Esophagus muscularis mucosa (tissue), 4 donors: ENCODE results near the gene MACC1. TPM values are rescaled to one million over a fixed set of nuclear protein-coding genes. Genes with fewer than 3 reads are reported as not detected.
"Not testable (repeated sequence)": the region's sequence is repeated elsewhere in the genome, so short reads cannot be mapped to it uniquely, and the experiment has no call there.

Source experiments
- DNase-seq: peaks from one replicate; pipeline ENCODE4 v3.0.0-alpha.2; 2017; ENCODE audit errors: extremely low spot score
- H3K27ac ChIP-seq, 4 donors: fragments of 200-600 bp; sonication (generic); replicated peaks in 1 of 4; 1 replicate in 3 of 4; 2 replicates in 1 of 4; pipeline ENCODE4 v1.5.1; 2016 to 2019; ENCODE audit warnings: mild to moderate bottlenecking in 1 of 4
- H3K27me3 ChIP-seq, 4 donors: fragments of 200-600 bp; sonication (generic); one replicate each; pipeline versions ENCODE4 v1.5.1 to v1.6.0; 2016 to 2019
- H3K36me3 ChIP-seq, 4 donors: fragments of 200-600 bp; sonication (generic); one replicate each; pipeline ENCODE4 v1.5.1; 2016 to 2019
- H3K4me1 ChIP-seq, 4 donors: fragments of 200-600 bp; sonication (generic); one replicate each; pipeline ENCODE4 v1.5.1; 2016 to 2019
- H3K4me3 ChIP-seq, 4 donors: fragments of 200-600 bp; sonication (generic); 1 replicate in 2 of 4; 2 replicates in 2 of 4; pipeline ENCODE4 v1.5.1; 2016 to 2019; ENCODE audit warnings: mild to moderate bottlenecking in 4 of 4, moderate library complexity in 1 of 4
- H3K9me3 ChIP-seq, 4 donors: fragments of 200-600 bp; sonication (generic); 1 replicate in 3 of 4; 2 replicates in 1 of 4; pipeline ENCODE4 v1.5.1; 2016 to 2019
- EP300 ChIP-seq: sonication (generic); formaldehyde crosslinking; IDR thresholded peaks from one replicate; pipeline ENCODE4 v1.6.1; 2017; ENCODE audit warnings: antibody characterized with exemption
- POLR2A ChIP-seq: fragments of 450-650 bp; IDR thresholded peaks from one replicate; pipeline ENCODE4 v1.6.1; 2017; ENCODE audit warnings: antibody characterized with exemption, moderate library complexity, mild to moderate bottlenecking, low read depth
- POLR2AphosphoS5 ChIP-seq, 2 donors: sonication (generic); formaldehyde crosslinking; IDR thresholded peaks; one replicate each; pipeline ENCODE4 v1.6.1; 2017; ENCODE audit warnings: antibody characterized with exemption in 2 of 2
- WGBS: methylation state at CpG from one replicate; pipeline ENCODE4 v1.1.5; 2018; 5-methylcytosine and 5-hydroxymethylcytosine counted together
- intact Hi-C: fragments of 100-400 bp; cut with DNase I; formaldehyde crosslinking; loops from one replicate; pipeline ENCODE4 v1.15.1; 2023
- total RNA-seq, 4 donors: library from RNA; depleted of rRNA; stranded (reverse); fragments of >200 nt; gene quantifications; one replicate each; pipeline versions ENCODE4 v1.1.0 to v1.2.1, GENCODE V29; 2016
- TF ChIP-seq, protein P1 (sequence below), 3 experiments: fragments of 200-600 bp in 2 of 3; fragments of 450-650 bp in 1 of 3; sonication (generic) in 2 of 3; IDR thresholded peaks; one replicate each; pipeline ENCODE4 v1.5.1; 2017 to 2019; ENCODE audit warnings: antibody characterized with exemption in 3 of 3, mild to moderate bottlenecking in 2 of 3, moderate library complexity in 1 of 3

MACC1 gene
- total RNA-seq, 4 donors from 2014 or later: under 0.01 to 0.17 (median 0.15) TPM

DNA sequence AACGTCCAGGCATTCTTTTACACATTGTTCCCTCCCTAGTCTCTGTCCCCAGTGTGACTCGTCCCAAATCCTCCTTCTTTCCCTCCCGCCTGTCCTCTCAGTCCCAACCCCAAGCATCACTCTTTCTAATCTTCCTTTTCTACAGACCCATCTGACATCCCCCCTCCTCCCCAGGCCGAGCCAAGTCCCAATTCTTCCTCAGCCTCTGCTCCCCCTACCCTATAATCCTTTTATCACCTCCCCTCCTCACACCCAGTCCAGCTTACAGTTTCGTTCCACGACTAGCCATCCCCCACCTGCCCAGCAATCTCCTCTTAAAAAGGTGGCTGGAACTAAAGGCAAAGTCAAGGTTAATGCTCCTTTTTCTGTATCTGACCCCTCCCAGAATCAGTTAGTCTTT lies 95.1 kb downstream of the MACC1 start:
- TF ChIP-seq, protein P1, sequence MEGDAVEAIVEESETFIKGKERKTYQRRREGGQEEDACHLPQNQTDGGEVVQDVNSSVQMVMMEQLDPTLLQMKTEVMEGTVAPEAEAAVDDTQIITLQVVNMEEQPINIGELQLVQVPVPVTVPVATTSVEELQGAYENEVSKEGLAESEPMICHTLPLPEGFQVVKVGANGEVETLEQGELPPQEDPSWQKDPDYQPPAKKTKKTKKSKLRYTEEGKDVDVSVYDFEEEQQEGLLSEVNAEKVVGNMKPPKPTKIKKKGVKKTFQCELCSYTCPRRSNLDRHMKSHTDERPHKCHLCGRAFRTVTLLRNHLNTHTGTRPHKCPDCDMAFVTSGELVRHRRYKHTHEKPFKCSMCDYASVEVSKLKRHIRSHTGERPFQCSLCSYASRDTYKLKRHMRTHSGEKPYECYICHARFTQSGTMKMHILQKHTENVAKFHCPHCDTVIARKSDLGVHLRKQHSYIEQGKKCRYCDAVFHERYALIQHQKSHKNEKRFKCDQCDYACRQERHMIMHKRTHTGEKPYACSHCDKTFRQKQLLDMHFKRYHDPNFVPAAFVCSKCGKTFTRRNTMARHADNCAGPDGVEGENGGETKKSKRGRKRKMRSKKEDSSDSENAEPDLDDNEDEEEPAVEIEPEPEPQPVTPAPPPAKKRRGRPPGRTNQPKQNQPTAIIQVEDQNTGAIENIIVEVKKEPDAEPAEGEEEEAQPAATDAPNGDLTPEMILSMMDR (IDR thresholded peaks at IDR 0.05): no peak
- no peak for TF ChIP-seq EP300
- TF ChIP-seq POLR2A: no peak
- no peak for TF ChIP-seq POLR2AphosphoS5 (IDR thresholded peaks at IDR 0.05)
- Histone ChIP-seq H3K27me3 (no peaks in the 10 kb centered on the region), H3K36me3 (no peaks in the 10 kb centered on the region), H3K9me3 (no peaks in the 10 kb centered on the region), H3K4me1 (peaks cover 0 to 4% (median 0%) of the 10 kb centered on the region in 4 donors), H3K27ac (no peak overlapping the region), H3K4me3 (no peak overlapping the region)
- DNase-seq: no peak
- intact Hi-C loops: no loop called here
- WGBS: 84% methylated on average over 6 of the region's 6 CpGs

DNA sequence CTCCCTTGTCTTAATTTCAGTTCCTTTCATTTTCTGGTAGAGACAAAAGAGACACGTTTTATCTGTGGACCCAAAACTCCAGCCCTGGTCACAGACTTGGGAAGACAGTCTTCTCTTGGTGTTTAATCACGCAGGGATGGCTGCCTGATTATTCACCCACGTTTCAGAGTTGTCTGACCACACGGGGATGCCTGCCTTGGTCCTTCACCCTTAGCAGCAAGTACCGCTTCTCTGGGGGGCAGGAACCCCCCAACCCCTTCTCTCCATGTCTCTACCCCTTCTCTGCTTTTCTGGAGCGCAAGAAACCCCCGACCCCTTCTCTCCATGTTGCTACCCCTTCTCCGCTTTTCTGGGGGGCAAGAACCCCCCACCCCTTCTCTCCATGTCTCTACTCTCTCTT lies 95.8 kb downstream of the MACC1 start:
- Histone ChIP-seq H3K27ac (no peak overlapping the region), H3K4me1 (peaks cover 0 to 8% (median 1%) of the 10 kb centered on the region in 4 donors), H3K27me3 (no peaks in the 10 kb centered on the region), H3K36me3 (no peaks in the 10 kb centered on the region), H3K9me3 (no peaks in the 10 kb centered on the region), H3K4me3 (no peak overlapping the region)
- WGBS: 91% methylated on average over 8 of the region's 8 CpGs
- intact Hi-C loops: no loop called here
- TF ChIP-seq EP300 (no peak), POLR2AphosphoS5 (IDR thresholded peaks at IDR 0.05) (no peak), POLR2A (no peak)
- TF ChIP-seq, protein P1 (IDR thresholded peaks at IDR 0.05): no peak
- DNase-seq: no peak

DNA sequence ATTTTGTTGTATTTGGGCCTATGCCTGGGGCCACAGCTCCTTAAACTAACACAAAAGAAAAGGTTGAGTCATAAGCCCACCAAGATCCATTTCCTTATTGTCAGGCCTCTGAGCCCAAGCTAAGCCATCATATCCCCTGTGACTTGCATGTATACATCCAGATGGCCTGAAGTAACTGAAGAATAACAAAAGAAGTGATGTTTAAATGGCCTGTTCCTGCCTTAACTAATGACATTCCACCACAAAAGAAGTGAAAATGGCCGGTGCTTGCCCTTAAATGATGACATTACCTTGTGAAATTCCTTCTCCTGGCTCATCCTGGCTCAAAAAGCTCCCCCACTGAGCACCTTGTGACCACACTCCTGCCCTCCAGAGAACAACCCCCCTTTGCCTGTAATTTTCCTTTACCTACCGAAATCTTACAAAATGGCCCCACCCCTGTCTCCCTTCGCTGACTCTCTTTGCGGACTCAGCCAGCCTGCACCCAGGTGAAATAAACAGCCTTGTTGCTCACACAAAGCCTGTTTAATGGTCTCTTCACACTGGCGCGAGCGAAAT lies 96.5 kb downstream of the MACC1 start:
- H3K36me3 ChIP-seq, H3K9me3 ChIP-seq, H3K4me1 ChIP-seq, H3K27ac ChIP-seq, DNase-seq, intact Hi-C loops, H3K27me3 ChIP-seq, H3K4me3 ChIP-seq: not testable (repeated sequence)
- WGBS: 91% methylated on average over 7 of the region's 7 CpGs

DNA sequence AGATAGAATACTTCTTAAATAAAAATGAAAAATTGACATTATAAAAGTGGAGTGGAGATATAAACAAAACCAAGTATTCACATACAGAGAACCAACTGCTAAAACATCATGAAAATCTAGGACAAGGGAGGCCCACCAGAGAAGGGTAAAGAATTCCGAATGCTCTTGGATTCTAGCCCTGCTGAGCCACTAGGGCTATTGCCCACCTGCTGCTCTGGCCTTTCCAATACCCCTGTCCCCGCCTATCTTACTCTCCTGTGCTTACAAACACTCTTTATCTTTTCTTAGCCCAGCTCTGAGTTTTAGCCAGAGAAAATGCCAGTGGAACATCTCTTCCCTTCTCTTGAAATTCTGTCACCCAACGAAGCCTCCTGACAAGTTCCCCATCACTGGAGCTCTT lies 100.3 kb downstream of the MACC1 start:
- intact Hi-C loops: no loop called here
- H3K4me1 ChIP-seq: peaks cover 0 to 19% (median 5%) of the 10 kb centered on the region in 4 donors
- no peak overlapping the region for H3K4me3 ChIP-seq
- H3K27ac ChIP-seq: no peak overlapping the region
- H3K9me3 ChIP-seq: no peaks in the 10 kb centered on the region
- DNase-seq: no peak
- H3K36me3 ChIP-seq: no peaks in the 10 kb centered on the region
- 55% methylated on average over 3 of the region's 3 CpGs for WGBS
- TF ChIP-seq EP300 (no peak), POLR2A (no peak), POLR2AphosphoS5 (IDR thresholded peaks at IDR 0.05) (no peak)
- TF ChIP-seq, protein P1 (IDR thresholded peaks at IDR 0.05): no peak
- H3K27me3 ChIP-seq: no peaks in the 10 kb centered on the region

DNA sequence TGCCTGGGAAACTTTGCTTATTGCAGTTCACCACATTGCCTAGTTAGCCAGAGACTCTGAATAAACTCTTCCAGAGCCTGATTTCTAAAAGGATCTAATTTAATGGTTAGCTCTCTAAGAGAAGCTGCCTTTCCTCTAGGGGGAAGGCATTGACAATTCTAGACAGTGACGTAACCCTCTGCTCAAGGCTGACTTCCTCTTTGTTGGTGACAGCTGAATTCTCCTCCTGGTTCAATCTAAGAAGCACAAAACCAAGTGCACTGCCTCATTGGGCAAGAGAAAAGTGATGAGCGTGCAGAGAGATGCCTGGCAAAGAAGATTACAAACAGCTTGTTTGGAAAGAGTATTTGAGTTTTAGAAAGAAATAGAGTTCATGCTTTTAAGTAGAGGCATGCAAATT lies 102.7 kb downstream of the MACC1 start:
- Histone ChIP-seq H3K27ac (no peak overlapping the region), H3K9me3 (no peaks in the 10 kb centered on the region), H3K4me1 (peaks cover 0 to 19% (median 6%) of the 10 kb centered on the region in 4 donors), H3K36me3 (no peaks in the 10 kb centered on the region), H3K4me3 (no peak overlapping the region), H3K27me3 (no peaks in the 10 kb centered on the region)
- DNase-seq: no peak
- WGBS: 79% methylated on average over 2 of the region's 2 CpGs
- intact Hi-C loops: no loop called here
- no peak for TF ChIP-seq POLR2A
- no peak for TF ChIP-seq POLR2AphosphoS5 (IDR thresholded peaks at IDR 0.05)
- no peak for TF ChIP-seq EP300
- TF ChIP-seq, protein P1 (IDR thresholded peaks at IDR 0.05): no peak
